Measurements from ENCODE around the gene LGR4.

Gene LGR4

DNA sequence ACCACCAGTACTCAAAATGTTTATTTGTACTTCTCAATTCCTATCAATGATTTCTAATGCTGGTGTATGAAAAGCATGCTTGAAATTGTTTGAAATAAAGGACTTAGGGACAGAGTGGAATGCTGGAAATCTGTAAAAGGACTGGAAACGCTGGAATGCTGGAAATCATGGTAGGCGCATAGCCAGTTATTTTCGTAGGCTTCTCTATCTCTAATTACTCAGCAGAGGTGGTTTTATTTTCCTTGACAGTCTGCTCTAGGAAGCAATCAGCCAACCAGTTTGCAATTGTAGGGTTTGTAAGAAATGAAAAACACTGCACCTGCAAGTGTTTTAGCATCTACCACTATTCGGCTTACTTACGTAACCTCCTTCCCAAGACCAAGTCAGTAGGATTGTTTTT lies 33.2 kb upstream of the LGR4 start:
- Mint-ChIP-seq H3K4me3 (peak overlapping the region; percentile 100), H3K9me3 (no peaks in the 10 kb centered on the region), H3K36me3 (ENCODE audit: low read depth) (peaks cover 16% of the 10 kb centered on the region), H3K27me3 (ENCODE audit: low read depth, poor library complexity) (peaks cover 17% of the 10 kb centered on the region), H3K4me1 (peaks cover 44% of the 10 kb centered on the region), H3K27ac (peak overlapping the region; percentile 100)
- DNase-seq, result no peak
- TF ChIP-seq, protein P1, sequence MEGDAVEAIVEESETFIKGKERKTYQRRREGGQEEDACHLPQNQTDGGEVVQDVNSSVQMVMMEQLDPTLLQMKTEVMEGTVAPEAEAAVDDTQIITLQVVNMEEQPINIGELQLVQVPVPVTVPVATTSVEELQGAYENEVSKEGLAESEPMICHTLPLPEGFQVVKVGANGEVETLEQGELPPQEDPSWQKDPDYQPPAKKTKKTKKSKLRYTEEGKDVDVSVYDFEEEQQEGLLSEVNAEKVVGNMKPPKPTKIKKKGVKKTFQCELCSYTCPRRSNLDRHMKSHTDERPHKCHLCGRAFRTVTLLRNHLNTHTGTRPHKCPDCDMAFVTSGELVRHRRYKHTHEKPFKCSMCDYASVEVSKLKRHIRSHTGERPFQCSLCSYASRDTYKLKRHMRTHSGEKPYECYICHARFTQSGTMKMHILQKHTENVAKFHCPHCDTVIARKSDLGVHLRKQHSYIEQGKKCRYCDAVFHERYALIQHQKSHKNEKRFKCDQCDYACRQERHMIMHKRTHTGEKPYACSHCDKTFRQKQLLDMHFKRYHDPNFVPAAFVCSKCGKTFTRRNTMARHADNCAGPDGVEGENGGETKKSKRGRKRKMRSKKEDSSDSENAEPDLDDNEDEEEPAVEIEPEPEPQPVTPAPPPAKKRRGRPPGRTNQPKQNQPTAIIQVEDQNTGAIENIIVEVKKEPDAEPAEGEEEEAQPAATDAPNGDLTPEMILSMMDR (IDR thresholded peaks at IDR 0.05), result no peak

DNA sequence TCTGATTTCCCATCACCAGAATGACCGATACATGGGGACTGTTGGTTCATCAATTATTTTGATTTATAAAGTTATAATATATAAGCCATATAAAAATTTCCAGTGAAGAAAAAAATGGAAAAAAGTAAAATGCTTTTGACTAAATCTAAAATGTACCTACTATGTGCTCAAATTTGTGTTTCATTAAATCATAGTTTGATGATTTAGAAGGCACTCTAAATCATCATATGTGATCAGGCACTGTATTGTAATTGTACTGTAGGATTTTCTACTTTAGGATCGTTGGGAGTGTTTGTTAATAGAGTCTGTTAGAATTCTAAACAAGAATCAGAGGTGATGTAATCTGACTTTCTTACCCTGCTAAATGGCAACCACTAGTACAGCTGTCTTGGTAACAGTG lies 31.6 kb upstream of the LGR4 start:
- H3K27me3 Mint-ChIP-seq (ENCODE audit: low read depth, poor library complexity), result peaks cover 16% of the 10 kb centered on the region
- H3K9me3 Mint-ChIP-seq, result no peaks in the 10 kb centered on the region
- DNase-seq, result no peak
- peaks cover 42% of the 10 kb centered on the region for H3K4me1 Mint-ChIP-seq
- peaks cover 31% of the 10 kb centered on the region for H3K36me3 Mint-ChIP-seq (ENCODE audit: low read depth)
- H3K27ac Mint-ChIP-seq, result no peak overlapping the region
- peak overlapping the region; percentile 100 for H3K4me3 Mint-ChIP-seq
- TF ChIP-seq, protein P1 (IDR thresholded peaks at IDR 0.05), result no peak

DNA sequence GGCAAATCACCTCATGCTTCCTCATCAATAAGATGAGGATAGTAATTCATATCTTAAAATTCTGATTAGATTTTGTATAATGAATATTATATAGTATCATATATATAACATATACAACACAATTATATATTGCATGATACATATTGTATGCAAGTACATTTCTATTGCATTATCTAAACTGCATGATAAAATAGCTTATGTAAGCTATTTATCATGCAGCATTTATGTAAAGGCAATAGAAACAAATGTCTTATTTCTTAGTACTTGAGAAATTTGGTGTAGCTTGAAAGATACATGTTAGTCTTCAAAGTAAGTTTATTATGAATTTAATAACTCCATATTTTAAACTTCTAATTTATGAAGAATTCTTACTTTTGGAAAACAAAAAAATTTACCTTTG lies 28.5 kb upstream of the LGR4 start:
- TF ChIP-seq, protein P1 (IDR thresholded peaks at IDR 0.05), result no peak
- H3K36me3 Mint-ChIP-seq (ENCODE audit: low read depth), result peaks cover 43% of the 10 kb centered on the region
- no peak overlapping the region for H3K4me3 Mint-ChIP-seq
- H3K27ac Mint-ChIP-seq, result no peak overlapping the region
- H3K9me3 Mint-ChIP-seq, result no peaks in the 10 kb centered on the region
- no peak for DNase-seq
- peaks cover 19% of the 10 kb centered on the region for H3K4me1 Mint-ChIP-seq
- peaks cover 3% of the 10 kb centered on the region for H3K27me3 Mint-ChIP-seq (ENCODE audit: low read depth, poor library complexity)

DNA sequence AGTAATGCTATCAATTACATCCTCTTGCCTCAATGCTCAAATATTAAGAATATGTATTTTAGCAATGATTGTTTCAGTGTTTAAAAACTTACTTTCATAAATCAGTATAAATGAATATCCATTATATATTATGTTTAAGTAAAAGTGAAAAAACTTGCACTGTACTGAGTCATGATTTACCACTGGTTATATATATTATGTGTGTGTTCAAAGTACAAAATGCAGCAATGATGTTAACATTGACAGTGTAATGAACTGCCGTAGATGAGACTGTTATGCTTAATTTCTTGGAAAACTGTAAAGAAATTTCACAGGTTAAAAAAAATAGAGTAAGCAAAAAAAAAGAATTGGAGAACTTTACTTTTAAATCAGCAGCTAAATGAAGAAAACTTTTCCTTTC lies 25.3 kb upstream of the LGR4 start:
- DNase-seq, result no peak
- Mint-ChIP-seq H3K9me3 (no peaks in the 10 kb centered on the region), H3K36me3 (ENCODE audit: low read depth) (peaks cover 56% of the 10 kb centered on the region), H3K27me3 (ENCODE audit: low read depth, poor library complexity) (no peaks in the 10 kb centered on the region), H3K27ac (no peak overlapping the region), H3K4me3 (no peak overlapping the region), H3K4me1 (peaks cover 6% of the 10 kb centered on the region)
- TF ChIP-seq, protein P1 (IDR thresholded peaks at IDR 0.05), result no peak

DNA sequence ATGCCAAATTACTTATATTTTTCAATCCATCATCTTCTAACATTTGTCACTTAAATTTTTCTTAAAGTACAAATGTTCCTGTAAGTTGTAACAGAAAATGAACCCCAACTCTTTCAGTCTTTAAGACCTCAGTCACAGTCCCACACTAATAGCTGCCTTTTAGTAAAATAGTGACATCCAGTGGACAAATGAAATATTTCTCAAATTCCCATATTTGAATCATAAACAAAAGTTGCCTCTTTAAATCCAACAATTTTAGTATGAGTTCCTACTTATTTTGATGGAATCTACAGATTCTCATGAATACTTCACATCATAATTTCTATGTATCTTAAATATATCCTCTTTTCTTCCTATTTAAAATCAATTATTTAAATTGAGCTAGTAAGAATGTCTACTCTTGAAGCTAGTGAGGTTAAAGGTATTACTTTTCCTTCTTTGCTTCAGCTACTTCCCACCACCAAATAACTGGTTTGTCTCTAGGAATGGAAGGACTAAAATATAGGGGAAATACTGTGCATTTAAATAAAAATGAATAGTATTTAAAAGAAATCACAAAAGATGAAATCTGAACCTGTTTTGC lies 24.8 kb upstream of the LGR4 start:
- TF ChIP-seq, protein P1 (IDR thresholded peaks at IDR 0.05), result peak; percentile 42
- no peaks in the 10 kb centered on the region for H3K9me3 Mint-ChIP-seq
- peaks cover 6% of the 10 kb centered on the region for H3K4me1 Mint-ChIP-seq
- H3K36me3 Mint-ChIP-seq (ENCODE audit: low read depth), result peaks cover 58% of the 10 kb centered on the region
- no peak overlapping the region for H3K27ac Mint-ChIP-seq
- no peak for DNase-seq
- H3K27me3 Mint-ChIP-seq (ENCODE audit: low read depth, poor library complexity), result no peaks in the 10 kb centered on the region
- H3K4me3 Mint-ChIP-seq, result no peak overlapping the region

DNA sequence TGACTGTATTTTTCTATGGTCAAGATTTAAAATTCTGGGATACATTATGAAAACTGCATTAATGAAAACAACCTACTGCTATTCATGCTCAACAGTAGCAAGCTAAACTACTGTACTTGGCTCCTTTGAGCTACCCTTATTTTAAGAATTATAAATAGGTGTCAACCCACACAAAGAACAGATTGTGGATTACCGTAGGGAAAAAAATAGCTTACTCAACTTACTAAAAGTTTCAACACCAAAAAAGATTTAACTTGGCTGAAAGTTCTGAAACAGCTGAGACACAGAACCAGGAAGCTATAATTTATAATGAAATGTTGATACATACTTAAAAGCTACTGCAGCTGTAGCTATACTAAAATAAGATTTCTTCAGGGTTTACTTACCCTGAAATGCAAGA lies 23.9 kb upstream of the LGR4 start:
- no peaks in the 10 kb centered on the region for H3K4me1 Mint-ChIP-seq
- no peak for DNase-seq
- H3K27ac Mint-ChIP-seq, result no peak overlapping the region
- H3K4me3 Mint-ChIP-seq, result no peak overlapping the region
- TF ChIP-seq, protein P1 (IDR thresholded peaks at IDR 0.05), result no peak
- H3K9me3 Mint-ChIP-seq, result no peaks in the 10 kb centered on the region
- peaks cover 61% of the 10 kb centered on the region for H3K36me3 Mint-ChIP-seq (ENCODE audit: low read depth)
- no peaks in the 10 kb centered on the region for H3K27me3 Mint-ChIP-seq (ENCODE audit: low read depth, poor library complexity)

Measured in nephron progenitor cell (in vitro differentiated cells).